Kasumi-1 (cell line): Measurements from ENCODE around the gene SCYL3.
A peak's percentile ranks its signal among the peaks of the same experiment; 100 is the strongest.
"Not testable (repeated sequence)": the region's sequence is repeated elsewhere in the genome, so short reads cannot be mapped to it uniquely, and the experiment has no call there.

ENCODE experiments used
- DNase-seq, 2 experiments: peaks; one replicate each; lab custom pipeline; 2025; lab: John Stamatoyannopoulos, UW

Gene SCYL3

DNA sequence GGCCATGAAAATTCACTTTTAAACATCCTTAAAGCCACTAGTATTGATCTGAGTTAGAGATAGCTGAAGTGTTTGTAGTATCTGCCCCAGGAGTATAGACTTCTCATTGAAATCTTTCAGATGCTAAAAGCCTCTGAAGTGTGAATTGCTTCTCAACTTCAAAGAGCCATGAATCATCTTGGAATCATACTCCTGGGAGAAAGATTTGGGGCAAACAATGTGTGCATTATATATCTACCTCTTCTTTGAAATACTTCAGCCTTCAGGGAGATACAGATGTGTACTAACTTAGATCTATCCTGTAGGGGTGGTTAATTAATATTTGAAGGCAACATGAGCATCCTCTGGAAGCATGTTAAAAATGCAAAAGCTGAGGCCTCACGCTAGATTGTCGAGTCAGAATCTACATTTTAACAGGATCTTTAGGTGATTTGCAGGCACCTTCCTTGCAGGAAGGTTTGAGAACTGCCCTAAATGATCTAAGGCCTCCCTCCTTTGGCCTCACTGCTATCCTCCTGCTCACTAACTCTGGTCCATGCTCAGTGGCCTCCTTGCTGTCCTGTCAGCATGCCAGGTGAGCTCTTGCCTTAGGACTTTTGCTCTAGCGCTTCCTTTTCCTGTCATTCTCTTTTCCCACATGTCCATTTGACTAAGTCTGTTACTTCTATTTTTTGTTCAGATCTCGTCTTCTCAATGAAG is 6.0 kb upstream of the SCYL3 start:
- no peak for DNase-seq

DNA sequence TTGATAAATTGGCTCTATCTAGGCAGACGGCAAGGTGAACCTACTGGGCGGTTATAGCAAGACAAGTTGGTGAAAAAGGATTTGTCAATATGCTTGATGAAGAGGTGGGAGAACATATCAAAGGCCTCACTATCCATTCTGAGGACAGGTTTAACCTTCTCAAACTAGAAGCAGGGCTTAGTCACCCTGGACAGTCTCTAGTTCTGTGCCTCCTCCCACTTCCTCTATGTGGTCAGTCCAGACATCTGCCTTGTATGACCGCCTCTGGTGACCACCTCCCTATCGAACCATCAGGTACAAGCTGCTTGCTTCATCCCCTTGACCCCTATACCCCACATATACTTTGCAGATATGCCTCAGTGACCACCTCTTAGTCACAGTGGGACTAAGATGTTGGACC is 2.3 kb upstream of the SCYL3 start:
- DNase-seq = no peak

DNA sequence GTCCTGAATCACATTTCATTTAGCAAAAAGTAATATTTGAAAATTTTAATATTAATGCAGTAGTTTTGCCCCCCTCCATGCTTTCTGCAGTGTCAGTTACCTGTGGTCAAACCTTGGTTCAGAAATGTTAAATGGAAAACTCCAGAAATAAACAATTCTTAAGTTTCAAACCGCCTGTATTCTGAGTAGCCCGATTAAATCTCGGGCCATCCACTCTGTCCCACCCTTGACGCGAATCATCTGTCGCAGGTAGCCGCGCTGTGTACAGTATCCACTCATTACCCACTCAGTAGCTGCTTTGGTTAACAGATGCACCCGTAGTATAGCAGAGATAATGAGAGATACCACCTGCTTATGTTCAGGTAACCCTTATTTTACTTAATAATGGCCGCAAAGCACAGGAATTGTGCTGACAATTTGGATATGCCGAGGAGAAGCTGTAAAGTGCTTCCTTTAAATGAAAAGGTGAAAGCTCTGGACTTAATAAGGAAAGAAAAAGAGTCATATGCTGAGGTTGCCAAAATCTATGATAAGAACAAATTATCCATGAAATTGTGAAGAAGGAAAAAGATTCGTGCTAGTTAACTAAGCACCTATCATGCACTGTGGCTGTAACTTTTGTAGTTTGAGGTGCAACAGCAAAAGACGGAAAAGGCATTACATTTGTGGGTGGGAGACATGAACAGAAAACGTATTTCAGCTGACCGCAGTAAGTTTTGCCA is 889 bp upstream of the SCYL3 start:
- no peak for DNase-seq

DNA sequence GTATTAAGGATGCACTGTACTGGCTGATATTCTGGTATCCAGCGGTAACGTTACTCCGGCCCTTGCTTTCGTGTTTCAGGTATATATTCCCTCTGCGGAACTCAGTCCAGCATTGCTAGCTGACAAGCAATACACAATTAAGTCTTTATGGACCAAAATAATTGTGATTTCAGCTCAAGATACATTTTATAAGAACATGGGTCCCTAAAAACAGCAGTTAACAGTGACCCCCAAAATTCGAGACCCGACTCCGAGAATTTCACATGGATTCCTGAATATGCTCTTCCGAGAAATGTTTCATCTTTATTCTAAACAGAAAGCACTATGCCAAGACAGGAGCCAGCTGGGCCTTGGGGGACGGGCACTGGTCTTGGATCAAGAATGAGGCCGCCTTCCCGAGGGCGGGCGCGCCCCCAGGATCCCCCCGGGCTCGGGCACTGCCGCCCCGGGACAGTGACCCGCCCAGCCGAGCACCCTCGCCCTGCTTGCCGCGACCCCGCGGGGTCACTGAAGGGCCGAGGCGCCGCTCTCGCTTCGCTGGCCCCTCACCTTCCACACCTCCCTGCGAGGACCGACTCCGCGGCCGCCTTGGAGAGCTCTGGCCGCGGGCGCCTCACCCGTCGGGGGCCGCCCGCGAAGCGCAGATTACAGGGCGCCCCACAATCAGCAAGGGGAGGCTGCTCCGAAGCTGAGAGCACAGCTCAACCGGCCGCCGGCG is 610 bp downstream of the SCYL3 start:
- DNase-seq = peak; percentile 31 to 36

DNA sequence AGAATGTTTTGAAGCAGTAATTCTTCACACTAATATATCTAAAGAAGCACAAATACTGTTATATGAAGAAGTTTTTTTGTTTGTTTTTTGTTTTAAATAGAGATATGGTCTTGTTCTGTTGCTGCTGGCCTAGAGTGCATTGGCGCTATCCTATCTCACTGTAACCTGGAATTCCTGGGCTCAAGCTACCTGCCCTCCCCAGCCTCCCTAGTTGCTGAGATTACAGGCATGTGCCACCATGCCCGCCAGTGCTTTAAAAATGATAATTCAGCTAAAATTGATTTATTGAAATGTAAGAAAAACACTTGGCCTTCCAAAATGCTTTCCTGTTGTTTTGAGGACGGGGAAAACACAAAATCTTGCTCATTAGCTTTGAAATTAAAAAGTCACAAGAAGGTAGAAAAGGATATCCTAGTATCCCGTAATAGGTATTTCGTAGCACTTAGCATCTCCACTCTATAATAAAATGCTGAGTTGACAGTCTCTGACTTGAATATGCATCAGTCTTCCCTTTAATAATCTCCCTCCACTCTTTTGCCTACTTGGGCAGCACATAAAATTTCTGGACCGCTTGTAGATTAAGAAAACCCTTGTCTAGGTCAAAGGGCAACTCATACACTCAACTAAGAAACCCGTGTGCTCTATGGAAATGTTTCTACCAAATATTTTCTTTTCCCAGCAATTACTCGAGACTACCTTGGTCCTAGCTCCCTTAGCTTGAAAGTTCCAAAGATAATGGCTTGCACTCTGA is 1.3 kb downstream of the SCYL3 start:
- no peak for DNase-seq

DNA sequence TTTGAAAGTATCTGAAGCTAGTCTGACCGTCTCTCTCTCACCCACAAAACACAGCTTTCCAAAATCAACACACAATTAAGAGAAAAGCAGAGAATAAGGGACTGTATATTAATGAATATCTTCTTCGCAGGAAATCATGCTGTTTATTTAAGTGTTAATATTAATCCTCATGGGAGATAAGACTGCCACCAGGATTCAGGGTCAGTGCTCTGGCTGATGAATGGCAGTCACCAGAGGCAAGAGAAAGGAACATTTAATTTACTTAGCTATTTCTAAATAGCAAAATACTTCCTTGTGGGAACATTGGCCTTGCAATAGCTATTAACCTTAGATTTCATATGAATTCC is 2.2 kb downstream of the SCYL3 start:
- no peak for DNase-seq

DNA sequence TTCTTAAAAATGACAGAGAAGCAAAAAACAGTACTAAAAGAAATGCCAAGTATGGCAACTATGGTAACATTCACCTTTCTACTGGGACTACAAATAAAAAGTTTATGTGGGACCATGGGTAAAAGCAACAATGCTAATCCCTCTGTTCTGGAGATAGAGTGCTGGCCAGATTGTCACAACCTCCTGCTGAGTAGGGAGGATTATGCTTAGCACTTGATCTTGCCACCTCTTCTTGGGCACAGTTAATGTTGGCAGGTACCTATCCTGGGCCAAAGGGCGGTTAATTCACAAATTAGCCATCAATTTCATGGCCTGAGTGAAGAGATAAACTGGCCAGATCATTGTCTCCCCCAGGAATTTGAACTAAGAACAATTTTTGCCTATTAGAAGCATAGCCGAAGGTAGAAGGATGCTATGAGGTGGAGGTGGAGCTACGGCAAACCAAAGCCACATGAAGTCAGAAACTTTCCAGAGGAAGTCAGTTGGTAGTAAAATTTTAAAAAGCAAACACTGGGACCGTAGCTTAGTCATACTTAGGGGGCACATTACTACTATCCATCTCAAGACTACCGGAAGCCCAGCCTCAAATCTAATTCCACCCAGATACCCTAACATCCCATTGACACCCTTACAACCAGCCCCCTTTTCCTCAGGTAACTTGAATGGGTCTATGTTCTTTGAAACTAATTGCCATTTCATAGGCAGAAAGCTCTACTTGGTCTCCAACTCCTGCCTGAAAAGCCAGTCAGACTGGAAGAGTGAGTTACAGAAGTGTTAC is 2.7 kb downstream of the SCYL3 start:
- peak in 1 of 2 experiments; percentile 12 for DNase-seq

DNA sequence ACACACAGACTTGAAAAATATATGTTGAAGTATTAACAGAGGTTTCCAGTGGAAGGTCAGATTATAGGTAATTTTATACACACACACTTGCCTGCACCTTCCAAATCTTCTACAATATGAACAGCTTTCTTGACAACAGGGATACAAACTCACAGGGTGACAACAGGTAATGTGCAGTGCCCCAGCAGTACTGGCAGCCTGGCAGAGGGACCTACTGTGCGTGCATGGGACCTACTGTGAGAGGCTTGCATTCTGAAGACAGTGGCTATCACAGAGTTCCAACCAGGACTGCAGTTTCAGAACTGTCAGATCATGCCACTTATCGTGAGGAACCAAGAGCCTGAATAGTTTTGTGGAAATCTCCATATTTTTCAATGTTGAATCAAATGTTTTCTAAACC is 3.8 kb downstream of the SCYL3 start:
- DNase-seq = no peak

DNA sequence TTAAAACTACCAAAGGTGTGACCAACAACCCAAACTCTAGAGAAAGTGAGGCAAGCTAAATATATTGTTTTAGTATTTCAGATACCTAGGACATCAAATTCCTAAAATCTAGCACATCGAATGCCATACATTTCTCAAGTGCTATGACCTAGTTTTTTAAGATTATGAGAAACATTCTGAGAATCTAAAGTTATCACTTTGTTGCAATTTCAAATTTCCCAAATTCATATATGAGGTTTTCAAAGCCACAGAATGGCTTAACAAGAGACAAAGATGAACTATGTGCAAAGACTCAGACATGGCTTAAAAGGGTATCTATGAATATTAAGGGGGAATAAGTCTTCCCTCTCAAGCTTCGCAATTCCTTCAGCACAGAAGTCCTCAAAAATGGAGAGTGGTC is 6.8 kb downstream of the SCYL3 start:
- DNase-seq = no peak

DNA sequence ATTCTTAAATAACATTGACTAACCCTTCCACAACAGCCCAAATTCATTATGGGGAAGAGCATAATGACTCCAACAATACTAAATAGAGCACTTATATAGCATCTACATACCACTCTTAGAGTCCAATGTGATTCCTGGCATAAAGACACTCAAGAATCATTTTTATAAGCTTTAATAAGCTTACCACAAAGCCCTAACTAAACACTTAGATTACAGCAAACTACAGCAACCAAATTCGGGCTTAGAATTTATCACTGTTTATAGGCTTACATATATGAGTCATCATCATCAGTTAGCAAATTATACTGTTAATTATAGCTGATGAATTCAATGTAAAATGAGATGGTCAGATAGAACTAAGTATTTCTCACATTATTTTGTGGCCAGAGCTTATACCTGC is 7.3 kb downstream of the SCYL3 start:
- DNase-seq = no peak

DNA sequence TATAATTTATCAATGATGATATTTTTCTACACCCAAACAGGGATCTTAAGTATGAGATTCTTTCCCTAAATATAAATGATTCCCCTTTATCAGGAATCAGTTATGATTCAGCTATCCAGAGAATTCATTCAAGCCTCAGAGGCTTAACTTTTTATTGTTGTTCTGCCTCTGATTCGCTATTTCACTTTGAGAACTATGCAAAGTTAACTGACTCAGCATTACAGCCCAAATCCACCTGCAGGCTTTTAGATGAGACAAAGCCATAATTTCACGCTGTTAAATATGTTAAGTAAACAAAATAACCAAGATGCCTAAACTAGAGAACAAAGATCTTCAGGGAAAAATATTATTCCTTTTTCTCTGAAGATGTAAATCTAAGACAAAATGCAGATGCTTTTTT is 8.5 kb downstream of the SCYL3 start:
- DNase-seq = no peak

DNA sequence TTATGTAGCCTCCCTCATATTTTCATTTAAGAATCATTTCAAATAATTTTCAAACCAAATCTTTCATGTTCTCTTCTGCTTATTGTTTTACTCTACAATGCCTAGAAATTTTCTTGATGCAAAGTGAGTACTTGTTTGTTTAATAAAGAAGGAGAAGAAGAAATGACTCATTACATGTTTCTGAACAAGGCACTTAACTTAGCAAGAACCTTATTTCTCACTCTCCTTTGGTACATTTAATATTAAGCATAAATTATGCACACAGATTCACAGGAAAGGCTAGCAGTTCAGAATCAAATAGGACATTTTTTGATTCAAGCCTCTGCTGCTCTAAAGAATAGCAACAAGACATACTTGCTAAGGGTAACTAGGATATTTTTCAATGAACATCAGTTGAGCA is 9.1 kb downstream of the SCYL3 start:
- DNase-seq = no peak

DNA sequence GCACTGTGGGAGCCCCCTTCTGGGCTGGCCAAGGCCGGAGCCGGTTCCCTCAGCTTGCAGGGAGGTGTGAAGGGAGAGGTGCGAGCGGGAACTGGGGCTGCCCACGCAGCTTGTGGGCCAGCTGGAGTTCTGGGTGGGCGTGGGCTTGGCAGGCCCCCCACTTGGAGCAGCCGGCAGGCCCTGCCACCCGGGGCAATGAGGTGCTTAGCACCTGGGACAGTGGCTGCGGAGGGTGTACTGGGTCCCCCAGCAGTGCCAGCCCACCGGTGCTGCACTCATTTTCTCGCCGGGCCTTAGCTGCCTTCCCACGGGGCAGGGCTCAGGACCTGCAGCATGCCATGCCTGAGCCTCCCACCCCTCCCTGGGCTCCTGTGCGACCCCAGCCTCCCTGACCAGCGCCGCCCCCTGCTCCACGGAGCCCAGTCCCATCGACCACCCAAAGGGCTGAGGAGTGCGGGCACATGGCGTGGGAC is 11.6 kb downstream of the SCYL3 start:
- DNase-seq = no peak

DNA sequence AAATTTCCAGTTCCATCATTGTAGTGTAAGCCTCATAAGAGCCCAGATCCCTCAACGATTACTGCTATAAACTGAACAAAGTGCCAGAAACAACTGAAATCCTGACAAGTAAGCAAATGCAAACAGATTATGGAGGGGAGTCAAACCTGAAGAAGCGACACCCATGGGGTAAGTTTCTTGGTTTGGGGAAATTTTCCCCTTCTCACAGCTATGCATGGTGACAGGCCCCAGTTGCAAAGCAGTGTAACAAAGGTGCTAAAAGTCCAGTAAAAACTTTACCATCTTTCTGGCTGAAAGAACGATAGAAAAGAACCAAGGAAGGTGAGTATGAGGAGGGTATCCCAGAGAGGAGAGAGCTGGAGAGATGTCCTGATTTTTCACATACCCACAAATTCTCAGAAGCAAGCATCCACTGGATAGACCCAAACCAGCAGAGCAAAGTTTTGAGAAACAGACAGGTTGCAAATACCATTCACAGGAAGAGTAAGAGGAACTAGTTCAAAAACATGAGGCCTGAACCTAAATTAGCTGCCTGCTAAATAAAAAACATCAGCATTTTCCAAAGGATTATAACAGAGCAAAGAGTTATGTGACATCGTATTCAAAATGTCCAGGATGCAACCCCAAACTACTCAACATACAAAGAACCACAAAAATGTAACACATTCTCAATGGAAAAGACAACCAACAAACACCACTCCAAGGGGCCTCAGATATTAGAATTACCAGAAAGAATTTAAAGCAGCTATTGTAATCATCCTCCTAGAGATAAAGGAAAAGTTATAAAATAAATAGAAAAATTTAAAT is 14.5 kb downstream of the SCYL3 start:
- peak in 1 of 2 experiments; percentile 11 for DNase-seq

DNA sequence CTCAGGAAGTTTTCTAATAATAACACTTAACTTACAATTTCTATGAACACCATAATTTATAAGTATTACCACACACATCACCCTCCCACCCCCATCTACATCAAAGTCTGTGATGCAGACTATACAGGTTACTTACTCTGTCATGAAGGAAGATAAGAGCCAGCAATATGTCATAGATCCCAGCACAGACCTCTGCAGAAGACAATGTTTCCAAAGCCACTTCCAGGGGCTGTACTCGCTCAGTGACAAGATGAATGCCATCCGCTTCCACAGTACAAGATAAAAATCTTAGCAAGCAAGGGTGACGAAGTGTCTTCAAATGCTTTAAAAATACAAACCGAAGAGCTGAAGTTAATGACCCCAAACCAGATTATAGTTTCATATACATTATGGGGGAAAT is 15.2 kb downstream of the SCYL3 start:
- DNase-seq = no peak

DNA sequence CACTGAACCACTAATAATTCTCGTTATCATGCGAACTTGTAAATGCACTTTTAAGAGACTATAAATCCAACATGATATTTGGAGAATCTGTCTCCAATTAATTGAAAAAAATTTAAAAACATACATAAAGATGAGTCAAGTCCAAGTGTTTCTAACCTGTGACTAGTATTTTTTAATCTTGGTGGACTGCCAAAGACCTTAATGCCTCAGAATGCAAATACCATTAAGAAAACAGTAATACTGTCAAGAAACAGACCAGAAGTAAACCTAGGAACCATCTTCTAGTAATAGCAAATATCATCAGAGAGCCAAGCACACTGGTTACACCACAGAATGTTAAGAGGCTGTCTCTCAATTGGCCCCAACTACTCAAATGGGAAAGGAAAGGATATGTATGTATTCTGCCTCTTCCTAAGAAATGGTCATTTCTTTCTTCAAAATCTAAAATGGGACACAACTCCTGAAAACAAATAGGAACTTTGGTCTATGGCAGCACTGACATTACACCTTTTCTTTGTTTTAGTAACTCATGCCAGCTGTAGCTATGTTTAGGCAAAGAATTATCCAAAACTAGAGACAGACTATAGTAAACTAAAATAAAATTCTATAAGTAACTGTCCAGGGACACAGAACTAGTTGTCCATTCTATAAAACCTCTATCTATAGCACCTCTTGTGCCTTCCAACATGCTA is 15.8 kb downstream of the SCYL3 start:
- no peak for DNase-seq

DNA sequence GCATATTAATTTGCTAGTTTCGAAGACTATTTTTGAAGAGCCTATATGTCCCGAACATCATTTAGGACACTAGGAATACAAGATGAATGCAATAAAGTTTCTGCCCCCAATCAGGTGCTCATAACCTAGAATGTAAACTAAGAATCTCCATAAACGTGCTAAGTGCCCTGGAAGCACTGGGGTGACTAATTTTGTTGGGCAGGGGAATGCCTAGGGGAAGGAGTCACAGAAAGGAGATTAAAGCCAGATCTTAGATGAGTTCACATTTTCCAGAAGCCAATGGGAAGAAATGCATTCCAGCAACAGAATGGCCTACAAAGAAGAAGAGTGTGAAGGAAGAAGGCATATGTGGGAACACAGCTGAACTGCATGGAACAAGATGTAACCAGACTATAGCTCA is 19.5 kb downstream of the SCYL3 start:
- DNase-seq = no peak

DNA sequence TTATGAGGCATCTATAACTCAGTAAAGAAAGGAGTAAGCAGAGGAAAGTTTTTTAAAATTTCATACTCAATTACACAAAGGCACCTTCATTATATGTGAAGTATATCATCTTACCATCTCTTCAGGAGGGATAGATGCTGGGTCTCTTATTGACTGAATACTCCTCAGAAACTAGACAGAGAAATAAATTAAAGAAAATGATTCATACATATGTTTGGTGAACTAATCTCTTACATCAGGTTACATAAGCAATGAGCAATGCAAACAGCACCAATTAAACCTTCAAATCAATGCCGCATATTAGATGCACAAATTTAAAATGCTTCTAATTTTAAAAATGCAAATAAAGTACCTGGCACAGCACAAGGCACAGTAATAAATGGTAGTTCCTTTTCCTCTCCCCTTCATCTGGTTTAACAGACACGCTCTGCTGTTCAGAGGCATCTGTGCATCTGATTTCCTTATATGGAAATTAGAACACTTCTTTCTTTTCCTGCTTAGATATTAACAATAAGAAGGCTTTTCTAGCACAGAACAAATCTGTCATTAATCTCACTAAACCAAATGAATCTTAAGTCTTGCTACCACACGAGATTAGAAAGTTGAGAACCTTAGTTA is 20.0 kb downstream of the SCYL3 start:
- no peak for DNase-seq

DNA sequence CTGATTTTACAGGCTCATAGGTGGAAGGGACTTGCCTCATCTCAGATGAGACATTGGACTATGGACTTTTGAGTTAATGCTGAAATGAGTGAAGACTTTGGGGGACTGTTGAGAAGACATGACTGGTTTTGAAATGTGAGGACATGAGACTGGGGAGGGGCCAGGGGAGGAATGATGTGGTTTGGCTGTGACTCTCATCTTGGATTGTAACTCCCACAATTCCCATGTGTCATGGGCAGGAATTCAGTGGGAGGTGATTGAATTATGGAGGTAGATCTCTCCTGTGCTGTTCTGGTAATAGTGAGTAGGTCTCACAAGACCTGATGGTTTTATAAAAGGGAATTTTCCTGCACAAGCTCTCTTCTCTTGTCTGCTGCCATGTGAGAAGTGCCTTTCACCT is 20.8 kb downstream of the SCYL3 start:
- no peak for DNase-seq

DNA sequence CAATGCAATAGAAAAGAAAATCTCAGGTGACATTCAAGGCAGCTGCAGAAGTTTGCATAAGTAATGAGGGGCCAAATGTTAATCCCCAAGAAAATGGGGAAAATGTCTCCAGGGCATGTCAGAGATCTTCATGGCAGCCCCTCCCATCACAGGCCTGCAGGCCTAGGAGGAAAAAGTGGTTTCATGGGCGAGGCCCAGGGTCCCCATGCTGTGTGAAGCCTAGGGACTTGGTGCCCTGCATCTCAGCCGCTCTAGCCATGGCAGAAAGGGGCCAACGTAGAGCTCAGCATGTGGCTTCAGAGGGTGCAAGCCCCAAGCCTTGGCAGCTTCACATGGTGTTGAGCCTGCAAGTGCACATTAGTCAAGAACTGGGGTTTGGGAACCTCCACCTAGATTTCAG is 21.7 kb downstream of the SCYL3 start:
- DNase-seq = not testable (repeated sequence)
